ENCODE data around the gene DLL3. TPM values are rescaled to one million over a fixed set of nuclear protein-coding genes. Genes with fewer than 3 reads are reported as not detected.

The DLL3 gene
- total and polyA plus RNA-seq, 4 experiments from 2014 or later, result 0.14 to 0.19 (median 0.16) TPM; not detected in 1

DNA sequence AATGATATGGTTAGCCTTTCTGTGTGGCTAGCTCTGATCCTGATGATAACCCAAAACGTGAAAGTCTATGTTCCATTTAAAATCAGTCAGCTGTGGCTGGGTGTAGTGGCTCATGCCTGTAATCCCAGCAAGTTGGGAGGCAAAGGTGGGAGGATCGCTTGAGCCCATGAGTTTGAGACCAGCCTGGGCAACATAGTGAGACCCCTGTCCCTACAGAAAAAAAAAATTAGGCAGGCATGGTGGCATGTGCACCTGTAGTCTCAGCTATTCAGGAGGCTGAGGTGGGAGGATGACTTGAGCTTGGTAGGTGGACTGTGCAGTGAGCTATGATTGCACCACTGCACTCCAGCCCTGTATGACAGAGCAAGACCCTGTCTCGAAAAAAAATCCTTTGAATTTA, 35.0 kb downstream of the DLL3 start:
- no peak for DNase-seq
- Histone ChIP-seq H3K9me3 (ENCODE audit: control insufficient read depth in 1 of 2, low read length in 2 of 2) (no peaks in the 10 kb centered on the region), H3K4me1 (ENCODE audit: insufficient read depth, low read length) (peaks cover 32% of the 10 kb centered on the region), H3K27ac (ENCODE audit: low read depth, low read length) (no peak overlapping the region), H3K36me3 (ENCODE audit: insufficient read depth, low read length) (no peaks in the 10 kb centered on the region), H3K4me3 (ENCODE audit: low read length in 2 of 2) (no peak overlapping the region), H3K27me3 (ENCODE audit: insufficient read depth, low read length) (no peaks in the 10 kb centered on the region)
- no peaks in the 10 kb centered on the region for H3K9me3 Mint-ChIP-seq
- no peaks in the 10 kb centered on the region for H3K27me3 Mint-ChIP-seq
- ChIA-PET CTCF (ENCODE audit: partially characterized antibody) (interaction anchor here (1.0 to 4.3 kb wide), 18 partner anchors 9 to 424 kb away, joined by 3 to 56 read pairs (median 6); partner anchors contain the start of genes RPS16 and SUPT5H), POLR2A (ENCODE audit: partially characterized antibody) (interaction anchor here (0.6 to 2.8 kb wide), 3 partner anchors 89 to 143 kb away, joined by 3 to 11 read pairs (median 4); partner anchors contain the start of genes MED29, PAF1, RPS16 and SUPT5H)
- peaks cover 22 to 52% (median 37%) of the 10 kb centered on the region in 4 donors for H3K4me1 Mint-ChIP-seq
- H3K27ac Mint-ChIP-seq, result peak overlapping the region in 2 of 7 donors; percentile 10 to 35
- intact Hi-C loops (cut with micrococcal nuclease), result loop anchor here (2.0 to 10.0 kb wide), 4 partner anchors 36 to 411 kb away; partner anchors contain the start of genes DLL3 and LRFN1
- H3K36me3 Mint-ChIP-seq, result peaks cover 0 to 3% of the 10 kb centered on the region in 2 donors
- H3K4me3 Mint-ChIP-seq, result no peak overlapping the region

DNA sequence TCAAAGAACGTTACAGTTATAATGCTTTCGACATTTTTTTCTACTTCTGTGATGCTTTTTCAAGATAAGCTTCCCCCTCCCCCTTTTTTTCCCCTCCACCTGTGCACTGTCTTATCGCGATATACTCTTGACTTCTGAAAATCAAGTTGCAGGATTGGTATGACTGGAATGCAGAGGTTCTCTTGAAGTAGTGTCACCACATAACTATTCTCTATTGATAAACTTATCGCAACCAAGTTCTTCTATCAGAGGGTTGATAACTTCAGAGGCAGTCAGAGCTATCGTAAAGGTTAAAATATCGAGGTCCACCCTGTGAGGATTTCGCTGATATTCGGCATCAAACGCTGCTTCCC, 40.4 kb downstream of the DLL3 start:
- POLR2A ChIA-PET (ENCODE audit: partially characterized antibody), result interaction anchor here (0.6 to 2.5 kb wide), 11 partner anchors 11 to 204 kb away, joined by 3 to 17 read pairs (median 4); partner anchors contain the start of genes MED29, PAF1, RPS16 and SUPT5H
- intact Hi-C loops (cut with micrococcal nuclease), result loop anchor here (10.0 kb wide), 1 partner anchor 214 kb away; the partner anchor contains the start of gene LRFN1

DNA sequence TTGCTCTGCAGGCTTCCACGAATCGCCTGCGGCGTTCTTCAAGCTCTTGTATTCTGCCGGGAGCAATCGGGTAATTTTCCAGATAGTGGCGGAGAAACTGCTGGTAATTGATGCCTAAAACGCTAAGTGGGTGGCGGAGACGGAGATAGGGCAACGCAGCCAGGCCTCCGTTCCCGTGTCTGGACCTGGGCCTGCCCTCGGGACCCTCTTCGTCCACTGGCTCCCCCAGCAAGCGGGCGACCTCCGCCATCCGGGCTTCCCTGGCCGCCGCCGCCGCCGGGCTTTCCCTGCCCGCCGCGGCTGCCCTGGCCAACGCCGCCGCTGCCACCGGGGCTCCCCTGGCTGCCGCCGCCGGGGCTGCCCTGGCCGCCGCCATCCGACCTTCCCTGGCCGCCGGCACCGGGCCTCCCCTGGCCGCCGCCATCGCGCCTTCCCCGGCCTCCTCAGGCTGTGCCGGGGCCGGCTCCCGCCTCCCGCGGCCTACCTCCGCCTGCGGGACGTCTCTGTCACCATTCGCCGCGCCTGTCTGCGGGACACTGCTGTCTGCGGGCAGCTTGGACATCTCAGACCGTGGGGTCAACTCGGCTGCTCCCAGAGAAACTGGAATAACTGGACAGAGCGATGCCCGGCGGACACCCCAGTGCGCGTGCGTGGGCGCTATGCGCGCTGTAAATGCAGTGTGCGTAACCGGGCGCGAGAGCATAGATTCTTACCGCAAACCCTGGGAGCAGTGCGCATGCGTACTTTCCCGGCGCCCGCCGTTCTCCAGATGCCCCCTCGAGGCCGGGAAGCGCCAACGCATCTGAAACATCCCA, 41.0 kb downstream of the DLL3 start, which contains the start of gene EID2:
Gene EID2 (minus strand): TSS at position 644 of the 815 bp plus-strand sequence. CDS start 82 bp downstream, at position 562.
- Mint-ChIP-seq H3K4me3 (peak within 1 kb of the TSS; percentile 95 to 99 (median 97)), H3K27me3 (peaks cover 0 to 1% of the 10 kb centered on the region in 2 donors), H3K27ac (peak within 1 kb of the TSS; percentile 91 to 100 (median 99)), H3K4me1 (peaks cover 31 to 69% (median 50%) of the 10 kb centered on the region in 4 donors), H3K36me3 (peaks cover 0 to 7% of the 10 kb centered on the region in 2 donors), H3K9me3 (no peaks in the 10 kb centered on the region)
- Histone ChIP-seq H3K4me3 (ENCODE audit: low read length in 2 of 2) (peak within 1 kb of the TSS; percentile 43 to 81), H3K9me3 (ENCODE audit: control insufficient read depth in 1 of 2, low read length in 2 of 2) (no peaks in the 10 kb centered on the region), H3K4me1 (ENCODE audit: insufficient read depth, low read length) (peaks cover 45% of the 10 kb centered on the region), H3K27me3 (ENCODE audit: insufficient read depth, low read length) (no peaks in the 10 kb centered on the region), H3K36me3 (ENCODE audit: insufficient read depth, low read length) (no peaks in the 10 kb centered on the region), H3K27ac (ENCODE audit: low read depth, low read length) (peak within 1 kb of the TSS; percentile 86)
- intact Hi-C loops (cut with micrococcal nuclease), result loop anchor here (1.0 to 10.0 kb wide), 3 partner anchors 94 to 215 kb away; partner anchors contain the start of genes LRFN1 and SUPT5H
- DNase-seq, result peak; percentile 91 to 93 (median 92)
- ChIA-PET CTCF (ENCODE audit: partially characterized antibody) (interaction anchor here (1.0 to 2.1 kb wide), 7 partner anchors 11 to 417 kb away, joined by 3 to 11 read pairs (median 3); partner anchors contain the start of gene RPS16), POLR2A (ENCODE audit: partially characterized antibody) (interaction anchor here (0.6 to 2.5 kb wide), 12 partner anchors 12 to 205 kb away, joined by 3 to 17 read pairs (median 4); partner anchors contain the start of genes MED29, PAF1, RPS16 and SUPT5H)

More for the DNA sequence above, 40.4 kb downstream of the DLL3 start:
- H3K4me3 ChIP-seq (ENCODE audit: low read length in 2 of 2), result peak overlapping the region; percentile 15 to 67
- peak overlapping the region; percentile 87 to 95 (median 92) for H3K4me3 Mint-ChIP-seq
- peak overlapping the region; percentile 86 for H3K27ac ChIP-seq (ENCODE audit: low read depth, low read length)
- H3K9me3 ChIP-seq (ENCODE audit: control insufficient read depth in 1 of 2, low read length in 2 of 2), result no peaks in the 10 kb centered on the region
- no peaks in the 10 kb centered on the region for H3K36me3 ChIP-seq (ENCODE audit: insufficient read depth, low read length)
- peak overlapping the region; percentile 91 to 97 (median 94) for H3K27ac Mint-ChIP-seq
- H3K9me3 Mint-ChIP-seq, result no peaks in the 10 kb centered on the region
- H3K27me3 Mint-ChIP-seq, result peaks cover 0 to 1% of the 10 kb centered on the region in 2 donors
- CTCF ChIA-PET (ENCODE audit: partially characterized antibody), result interaction anchor here (1.0 to 2.1 kb wide), 5 partner anchors 12 to 417 kb away, joined by 3 to 11 read pairs (median 3); no protein-coding TSS in a partner anchor
- no peak for DNase-seq
- H3K4me1 Mint-ChIP-seq, result peaks cover 27 to 63% (median 45%) of the 10 kb centered on the region in 4 donors
- peaks cover 0 to 7% of the 10 kb centered on the region in 2 donors for H3K36me3 Mint-ChIP-seq
- no peaks in the 10 kb centered on the region for H3K27me3 ChIP-seq (ENCODE audit: insufficient read depth, low read length)
- H3K4me1 ChIP-seq (ENCODE audit: insufficient read depth, low read length), result peaks cover 39% of the 10 kb centered on the region

DNA sequence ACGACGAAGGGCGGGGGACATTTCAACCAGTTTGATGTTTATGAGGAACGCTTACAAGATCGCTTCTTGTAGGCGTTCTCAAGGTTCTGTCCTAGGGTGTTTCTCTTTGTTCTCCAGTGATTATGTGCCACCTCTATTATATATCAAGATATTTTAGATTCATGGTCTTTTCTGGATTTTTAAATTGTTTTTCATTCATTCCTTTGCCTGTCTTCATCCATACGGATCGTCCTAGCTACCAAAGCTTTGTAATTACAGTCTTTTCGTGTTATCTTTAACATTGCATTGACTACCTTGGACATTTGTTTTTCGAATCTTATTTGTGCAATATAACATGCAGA, 41.6 kb downstream of the DLL3 start:
- CTCF ChIA-PET (ENCODE audit: partially characterized antibody), result interaction anchor here (0.7 to 2.1 kb wide), 4 partner anchors 11 to 105 kb away, joined by 3 to 10 read pairs (median 3); partner anchors contain the start of gene RPS16
- H3K27me3 Mint-ChIP-seq, result peaks cover 0 to 1% of the 10 kb centered on the region in 2 donors
- intact Hi-C loops (cut with micrococcal nuclease), result loop anchor here (1.0 kb wide), 2 partner anchors 95 to 100 kb away; partner anchors contain the start of gene SUPT5H
- H3K36me3 Mint-ChIP-seq, result peaks cover 0 to 7% of the 10 kb centered on the region in 2 donors
- Histone ChIP-seq H3K27me3 (ENCODE audit: insufficient read depth, low read length) (no peaks in the 10 kb centered on the region), H3K9me3 (ENCODE audit: control insufficient read depth in 1 of 2, low read length in 2 of 2) (no peaks in the 10 kb centered on the region), H3K27ac (ENCODE audit: low read depth, low read length) (peak overlapping the region; percentile 86), H3K36me3 (ENCODE audit: insufficient read depth, low read length) (no peaks in the 10 kb centered on the region), H3K4me3 (ENCODE audit: low read length in 2 of 2) (peak overlapping the region in 1 of 2 donors; percentile 81), H3K4me1 (ENCODE audit: insufficient read depth, low read length) (peaks cover 51% of the 10 kb centered on the region)
- DNase-seq, result no peak
- peak overlapping the region; percentile 95 to 99 (median 97) for H3K4me3 Mint-ChIP-seq
- H3K27ac Mint-ChIP-seq, result peak overlapping the region; percentile 91 to 100 (median 99)
- H3K4me1 Mint-ChIP-seq, result peaks cover 34 to 74% (median 53%) of the 10 kb centered on the region in 4 donors
- H3K9me3 Mint-ChIP-seq, result no peaks in the 10 kb centered on the region
- POLR2A ChIA-PET (ENCODE audit: partially characterized antibody), result interaction anchor here (1.2 to 2.5 kb wide), 3 partner anchors 95 to 105 kb away, joined by 4 to 17 read pairs (median 6); partner anchors contain the start of genes RPS16 and SUPT5H

DNA sequence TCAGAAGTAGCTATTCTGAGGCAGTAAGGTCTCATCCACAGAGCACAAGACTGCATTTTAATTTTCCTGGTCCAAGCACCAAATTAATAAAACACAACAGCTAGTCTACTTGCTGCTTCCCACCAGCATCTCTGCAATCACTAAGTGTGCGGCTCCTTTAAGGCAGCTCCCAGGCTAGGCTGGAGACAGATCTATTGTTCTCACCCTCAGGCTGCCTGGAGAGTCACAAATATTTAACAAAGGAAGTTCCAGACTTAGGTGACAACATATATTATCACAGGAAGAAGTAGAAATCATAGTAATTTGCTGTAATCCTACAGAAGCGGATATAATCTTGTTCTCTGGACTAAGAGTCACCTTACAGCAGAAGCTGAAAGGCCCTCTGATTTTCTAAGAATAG, 43.5 kb downstream of the DLL3 start:
- Histone ChIP-seq H3K9me3 (ENCODE audit: control insufficient read depth in 1 of 2, low read length in 2 of 2) (no peaks in the 10 kb centered on the region), H3K27me3 (ENCODE audit: insufficient read depth, low read length) (no peaks in the 10 kb centered on the region), H3K4me1 (ENCODE audit: insufficient read depth, low read length) (peaks cover 68% of the 10 kb centered on the region), H3K36me3 (ENCODE audit: insufficient read depth, low read length) (no peaks in the 10 kb centered on the region), H3K27ac (ENCODE audit: low read depth, low read length) (no peak overlapping the region), H3K4me3 (ENCODE audit: low read length in 2 of 2) (no peak overlapping the region)
- peaks cover 42 to 78% (median 60%) of the 10 kb centered on the region in 4 donors for H3K4me1 Mint-ChIP-seq
- peaks cover 0 to 7% of the 10 kb centered on the region in 2 donors for H3K36me3 Mint-ChIP-seq
- H3K27me3 Mint-ChIP-seq, result peaks cover 0 to 3% of the 10 kb centered on the region in 2 donors
- CTCF ChIA-PET (ENCODE audit: partially characterized antibody), result interaction anchor here (1.0 to 2.0 kb wide), 5 partner anchors 9 to 131 kb away, joined by 3 to 11 read pairs (median 6); partner anchors contain the start of gene EID2B
- peak overlapping the region in 3 of 8 donors; percentile 12 to 36 (median 17) for H3K4me3 Mint-ChIP-seq
- peak overlapping the region in 6 of 7 donors; percentile 32 to 92 (median 56) for H3K27ac Mint-ChIP-seq
- DNase-seq, result no peak
- H3K9me3 Mint-ChIP-seq, result no peaks in the 10 kb centered on the region
- intact Hi-C loops (cut with micrococcal nuclease), result no loop called here
- POLR2A ChIA-PET (ENCODE audit: partially characterized antibody), result interaction anchor here (0.8 kb wide), 1 partner anchor 9 kb away, joined by 3 read pairs; no protein-coding TSS in a partner anchor

DNA sequence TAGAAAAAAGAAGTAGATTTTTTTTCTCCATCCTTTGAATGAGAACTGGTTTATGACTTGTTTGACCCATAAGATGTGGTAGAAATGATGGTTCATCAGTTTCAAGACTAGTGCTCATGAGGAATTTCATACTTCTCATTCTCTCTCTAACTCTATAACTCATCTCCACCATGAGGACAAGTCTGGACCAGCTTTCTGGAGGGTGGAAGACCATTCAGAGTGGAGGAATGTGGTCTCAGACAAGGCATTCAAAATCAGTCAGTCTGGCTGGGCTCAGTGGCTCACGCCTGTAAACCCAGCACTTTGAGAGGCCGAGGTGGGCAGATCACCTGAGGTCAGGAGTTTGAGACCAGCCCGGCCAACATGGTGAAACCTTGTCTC, 44.7 kb downstream of the DLL3 start:
- peaks cover 59% of the 10 kb centered on the region for H3K4me1 ChIP-seq (ENCODE audit: insufficient read depth, low read length)
- H3K4me1 Mint-ChIP-seq, result peaks cover 37 to 68% (median 53%) of the 10 kb centered on the region in 4 donors
- POLR2A ChIA-PET (ENCODE audit: partially characterized antibody), result no interaction called here

More for the DNA sequence above, 44.7 kb downstream of the DLL3 start:
- Histone ChIP-seq H3K4me3 (ENCODE audit: low read length in 2 of 2) (no peak overlapping the region), H3K27me3 (ENCODE audit: insufficient read depth, low read length) (no peaks in the 10 kb centered on the region), H3K36me3 (ENCODE audit: insufficient read depth, low read length) (no peaks in the 10 kb centered on the region), H3K27ac (ENCODE audit: low read depth, low read length) (no peak overlapping the region), H3K9me3 (ENCODE audit: control insufficient read depth in 1 of 2, low read length in 2 of 2) (no peaks in the 10 kb centered on the region)
- no peak for DNase-seq
- peak overlapping the region in 1 of 7 donors; percentile 60 for H3K27ac Mint-ChIP-seq
- H3K27me3 Mint-ChIP-seq, result peaks cover 0 to 3% of the 10 kb centered on the region in 2 donors
- intact Hi-C loops (cut with micrococcal nuclease), result no loop called here
- H3K9me3 Mint-ChIP-seq, result no peaks in the 10 kb centered on the region
- no peak overlapping the region for H3K4me3 Mint-ChIP-seq
- CTCF ChIA-PET (ENCODE audit: partially characterized antibody), result interaction anchor here (1.0 to 2.0 kb wide), 3 partner anchors 11 to 103 kb away, joined by 6 to 11 read pairs (median 7); partner anchors contain the start of gene EID2B
- H3K36me3 Mint-ChIP-seq, result peaks cover 0 to 7% of the 10 kb centered on the region in 2 donors

All from CD4-positive, alpha-beta memory T cell (primary cell).